ENCODE measurements around the gene KLRC3. TPM values are rescaled to one million over a fixed set of nuclear protein-coding genes. Genes with fewer than 3 reads are reported as not detected.
"Not testable (repeated sequence)": the region's sequence is repeated elsewhere in the genome, so short reads cannot be mapped to it uniquely, and the experiment has no call there.

The KLRC3 gene
- total and polyA plus RNA-seq, 4 donors: 0.08 to 0.50 (median 0.14) TPM; not detected in 1

DNA sequence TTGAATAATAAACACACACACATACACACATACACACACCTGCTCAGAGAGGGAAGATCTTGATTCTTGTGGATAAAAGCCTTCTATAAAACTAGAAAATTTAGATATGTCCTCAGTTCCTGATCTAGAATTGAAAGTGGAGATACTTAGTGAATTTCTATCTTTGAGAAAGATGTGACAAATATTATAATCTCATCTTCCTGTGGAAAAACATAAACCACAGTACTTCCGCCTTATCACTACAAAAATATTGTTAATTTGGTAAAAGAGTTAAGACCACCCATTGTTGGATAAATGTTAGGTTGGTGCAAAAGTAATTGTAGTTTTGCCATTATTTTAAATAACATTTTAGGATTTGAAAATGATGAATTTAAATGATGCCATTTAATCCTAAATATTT is 30.5 kb downstream of the KLRC3 start, which contains the start of gene KLRK1:
Gene KLRK1, minus strand, starts transcription at position 138 of the 400 bp plus-strand sequence. CDS start 1,231 bp downstream, outside the sequence.
- Histone ChIP-seq H3K27me3 (ENCODE audit: control insufficient read depth in 4 of 4, insufficient read depth in 4 of 4, low read length in 3 of 4) (peaks cover 0 to 2% (median 0%) of the 10 kb centered on the region in 4 donors), H3K9ac (ENCODE audit: low read depth in 1 of 2, low read length in 2 of 2) (peak within 1 kb of the TSS in 1 of 2 donors; percentile 20), H3K4me3 (ENCODE audit: low read depth in 1 of 3, low read length in 3 of 3) (no peak within 1 kb of the TSS), H3K4me1 (ENCODE audit: control insufficient read depth in 4 of 4, insufficient read depth in 4 of 4, low read length in 3 of 4) (no peaks in the 10 kb centered on the region), H3K9me3 (ENCODE audit: control insufficient read depth in 4 of 4, low read length in 3 of 4) (no peaks in the 10 kb centered on the region), H3K27ac (ENCODE audit: low read depth in 1 of 2, low read length in 2 of 2) (no peak within 1 kb of the TSS), H3K36me3 (ENCODE audit: control insufficient read depth in 4 of 4, insufficient read depth in 3 of 4, low read depth in 1 of 4, low read length in 3 of 4) (no peaks in the 10 kb centered on the region)
- TF ChIP-seq RAD21 (IDR thresholded peaks at IDR 0.05) (no peak), SP1 (IDR thresholded peaks at IDR 0.05) (no peak), YY1 (IDR thresholded peaks at IDR 0.05) (no peak), TAF1 (conservative IDR thresholded peaks at IDR 0.05) (no peak), RXRA (IDR thresholded peaks at IDR 0.05) (no peak), EGR1 (IDR thresholded peaks at IDR 0.05; ENCODE audit: low read depth in 2 of 2) (no peak), JUND (IDR thresholded peaks at IDR 0.05) (no peak)
- TF ChIP-seq, protein P1, sequence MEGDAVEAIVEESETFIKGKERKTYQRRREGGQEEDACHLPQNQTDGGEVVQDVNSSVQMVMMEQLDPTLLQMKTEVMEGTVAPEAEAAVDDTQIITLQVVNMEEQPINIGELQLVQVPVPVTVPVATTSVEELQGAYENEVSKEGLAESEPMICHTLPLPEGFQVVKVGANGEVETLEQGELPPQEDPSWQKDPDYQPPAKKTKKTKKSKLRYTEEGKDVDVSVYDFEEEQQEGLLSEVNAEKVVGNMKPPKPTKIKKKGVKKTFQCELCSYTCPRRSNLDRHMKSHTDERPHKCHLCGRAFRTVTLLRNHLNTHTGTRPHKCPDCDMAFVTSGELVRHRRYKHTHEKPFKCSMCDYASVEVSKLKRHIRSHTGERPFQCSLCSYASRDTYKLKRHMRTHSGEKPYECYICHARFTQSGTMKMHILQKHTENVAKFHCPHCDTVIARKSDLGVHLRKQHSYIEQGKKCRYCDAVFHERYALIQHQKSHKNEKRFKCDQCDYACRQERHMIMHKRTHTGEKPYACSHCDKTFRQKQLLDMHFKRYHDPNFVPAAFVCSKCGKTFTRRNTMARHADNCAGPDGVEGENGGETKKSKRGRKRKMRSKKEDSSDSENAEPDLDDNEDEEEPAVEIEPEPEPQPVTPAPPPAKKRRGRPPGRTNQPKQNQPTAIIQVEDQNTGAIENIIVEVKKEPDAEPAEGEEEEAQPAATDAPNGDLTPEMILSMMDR (IDR thresholded peaks at IDR 0.05; ENCODE audit: low read depth, low read length, missing input control): no peak
- TF ChIP-seq, protein P2, sequence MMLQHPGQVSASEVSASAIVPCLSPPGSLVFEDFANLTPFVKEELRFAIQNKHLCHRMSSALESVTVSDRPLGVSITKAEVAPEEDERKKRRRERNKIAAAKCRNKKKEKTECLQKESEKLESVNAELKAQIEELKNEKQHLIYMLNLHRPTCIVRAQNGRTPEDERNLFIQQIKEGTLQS (IDR thresholded peaks at IDR 0.05): no peak
- TF ChIP-seq, protein P3, sequence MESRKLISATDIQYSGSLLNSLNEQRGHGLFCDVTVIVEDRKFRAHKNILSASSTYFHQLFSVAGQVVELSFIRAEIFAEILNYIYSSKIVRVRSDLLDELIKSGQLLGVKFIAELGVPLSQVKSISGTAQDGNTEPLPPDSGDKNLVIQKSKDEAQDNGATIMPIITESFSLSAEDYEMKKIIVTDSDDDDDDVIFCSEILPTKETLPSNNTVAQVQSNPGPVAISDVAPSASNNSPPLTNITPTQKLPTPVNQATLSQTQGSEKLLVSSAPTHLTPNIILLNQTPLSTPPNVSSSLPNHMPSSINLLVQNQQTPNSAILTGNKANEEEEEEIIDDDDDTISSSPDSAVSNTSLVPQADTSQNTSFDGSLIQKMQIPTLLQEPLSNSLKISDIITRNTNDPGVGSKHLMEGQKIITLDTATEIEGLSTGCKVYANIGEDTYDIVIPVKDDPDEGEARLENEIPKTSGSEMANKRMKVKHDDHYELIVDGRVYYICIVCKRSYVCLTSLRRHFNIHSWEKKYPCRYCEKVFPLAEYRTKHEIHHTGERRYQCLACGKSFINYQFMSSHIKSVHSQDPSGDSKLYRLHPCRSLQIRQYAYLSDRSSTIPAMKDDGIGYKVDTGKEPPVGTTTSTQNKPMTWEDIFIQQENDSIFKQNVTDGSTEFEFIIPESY (IDR thresholded peaks at IDR 0.05): no peak
- no peak for DNase-seq (ENCODE audit: low spot score)
- 64% methylated on average over 1 of the region's 1 CpG for WGBS

DNA sequence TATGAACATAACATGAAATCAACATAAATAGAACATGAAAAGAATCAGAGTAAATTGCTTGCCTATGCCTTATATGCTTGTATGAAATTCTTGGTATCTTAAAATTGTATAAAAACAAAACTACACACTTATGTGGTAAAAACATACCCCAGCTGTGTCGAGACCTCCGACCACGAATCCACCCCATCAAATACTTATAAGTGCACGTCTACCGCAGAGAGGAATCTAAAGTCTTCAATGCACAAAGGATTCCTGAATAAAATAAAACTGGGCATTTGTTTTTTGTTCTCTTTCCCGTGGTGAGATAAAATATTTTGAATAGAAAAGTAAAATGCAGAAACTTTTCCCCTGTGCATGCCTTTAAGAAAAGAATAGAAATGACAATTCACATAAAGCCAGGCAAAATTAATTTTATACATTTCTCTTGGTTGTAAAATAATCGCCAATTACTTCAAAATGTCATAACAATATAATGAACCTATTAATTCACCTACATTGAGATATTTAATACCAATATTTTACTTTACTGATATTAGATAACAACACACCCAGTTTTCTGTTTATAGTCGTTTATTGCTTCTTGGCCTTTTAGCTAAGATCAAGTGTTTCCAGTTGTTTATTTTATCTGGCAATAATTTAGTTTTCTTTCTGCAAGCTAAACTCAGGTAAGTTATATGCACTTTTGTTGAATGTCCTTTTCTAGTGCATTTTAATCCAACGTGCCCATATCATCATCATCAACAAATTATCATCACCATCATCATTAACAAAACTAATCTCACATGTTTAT is 31.6 kb downstream of the KLRC3 start:
- Histone ChIP-seq H3K27ac (ENCODE audit: low read depth in 1 of 2, low read length in 2 of 2) (no peak overlapping the region), H3K4me1 (ENCODE audit: control insufficient read depth in 4 of 4, insufficient read depth in 4 of 4, low read length in 3 of 4) (no peaks in the 10 kb centered on the region), H3K4me3 (ENCODE audit: low read depth in 1 of 3, low read length in 3 of 3) (no peak overlapping the region), H3K36me3 (ENCODE audit: control insufficient read depth in 4 of 4, insufficient read depth in 3 of 4, low read depth in 1 of 4, low read length in 3 of 4) (no peaks in the 10 kb centered on the region), H3K27me3 (ENCODE audit: control insufficient read depth in 4 of 4, insufficient read depth in 4 of 4, low read length in 3 of 4) (peaks cover 0 to 2% (median 0%) of the 10 kb centered on the region in 4 donors), H3K9me3 (ENCODE audit: control insufficient read depth in 4 of 4, low read length in 3 of 4) (peaks cover 0 to 2% (median 0%) of the 10 kb centered on the region in 4 donors), H3K9ac (ENCODE audit: low read depth in 1 of 2, low read length in 2 of 2) (peak overlapping the region in 1 of 2 donors; percentile 20)
- WGBS: 77% methylated on average over 9 of the region's 9 CpGs
- DNase-seq (ENCODE audit: low spot score): no peak
- TF ChIP-seq FOXA1 (IDR thresholded peaks at IDR 0.05): no peak
- no peak for TF ChIP-seq RXRA (IDR thresholded peaks at IDR 0.05)
- no peak for TF ChIP-seq GABPA (IDR thresholded peaks at IDR 0.05 in 1 of 2, conservative IDR thresholded peaks at IDR 0.05 in 1 of 2)
- TF ChIP-seq YY1 (IDR thresholded peaks at IDR 0.05): no peak
- TF ChIP-seq HNF4G (IDR thresholded peaks at IDR 0.05): no peak
- TF ChIP-seq NR2F2 (IDR thresholded peaks at IDR 0.05): no peak
- TF ChIP-seq FOXA2 (IDR thresholded peaks at IDR 0.05): no peak
- TF ChIP-seq, protein P3 (IDR thresholded peaks at IDR 0.05): no peak
- TF ChIP-seq RAD21 (IDR thresholded peaks at IDR 0.05): no peak
- TF ChIP-seq, protein P4, sequence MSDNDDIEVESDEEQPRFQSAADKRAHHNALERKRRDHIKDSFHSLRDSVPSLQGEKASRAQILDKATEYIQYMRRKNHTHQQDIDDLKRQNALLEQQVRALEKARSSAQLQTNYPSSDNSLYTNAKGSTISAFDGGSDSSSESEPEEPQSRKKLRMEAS (IDR thresholded peaks at IDR 0.05): no peak
- TF ChIP-seq, protein P2 (IDR thresholded peaks at IDR 0.05): no peak
- TF ChIP-seq TAF1 (conservative IDR thresholded peaks at IDR 0.05): no peak
- TF ChIP-seq HNF4A (conservative IDR thresholded peaks at IDR 0.05): no peak
- TF ChIP-seq, protein P1 (IDR thresholded peaks at IDR 0.05; ENCODE audit: low read depth, low read length, missing input control): no peak

DNA sequence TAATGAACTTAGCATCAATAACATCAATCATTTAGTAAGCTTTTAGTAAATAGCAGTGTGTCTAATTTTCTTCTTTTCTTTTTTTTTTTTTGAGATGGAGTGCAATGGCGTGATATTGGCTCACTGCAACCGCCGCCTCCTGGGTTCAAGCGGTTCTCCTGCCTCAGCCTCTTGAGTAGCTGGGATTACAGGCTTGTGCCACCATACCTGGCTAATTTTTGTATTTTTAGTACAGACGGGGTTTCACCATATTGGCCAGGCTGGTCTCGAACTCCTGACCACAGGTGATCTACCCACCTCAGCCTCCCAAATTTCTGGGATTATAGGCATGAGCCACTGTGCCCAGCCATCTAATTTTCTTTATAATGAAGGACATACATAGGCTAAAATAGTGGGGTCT is 32.9 kb downstream of the KLRC3 start:
- H3K27ac ChIP-seq (ENCODE audit: low read depth in 1 of 2, low read length in 2 of 2); H3K9me3 ChIP-seq (ENCODE audit: control insufficient read depth in 4 of 4, low read length in 3 of 4); H3K36me3 ChIP-seq (ENCODE audit: control insufficient read depth in 4 of 4, insufficient read depth in 3 of 4, low read depth in 1 of 4, low read length in 3 of 4); DNase-seq (ENCODE audit: low spot score); H3K27me3 ChIP-seq (ENCODE audit: control insufficient read depth in 4 of 4, insufficient read depth in 4 of 4, low read length in 3 of 4); H3K4me1 ChIP-seq (ENCODE audit: control insufficient read depth in 4 of 4, insufficient read depth in 4 of 4, low read length in 3 of 4); H3K9ac ChIP-seq (ENCODE audit: low read depth in 1 of 2, low read length in 2 of 2); H3K4me3 ChIP-seq (ENCODE audit: low read depth in 1 of 3, low read length in 3 of 3): not testable (repeated sequence)
- 89% methylated on average over 6 of the region's 6 CpGs for WGBS
